Activated naive CD4-positive, alpha-beta T cell treated with anti-CD3 and anti-CD28 coated beads, Interleukin-2, amount 10 ng/mL, durations not matched to agents 5 hours and 36 hours (primary cell): ENCODE results near the gene DNAJC5. TPM values are rescaled to one million over a fixed set of nuclear protein-coding genes. Genes with fewer than 3 reads are reported as not detected.

ENCODE experiments used
- microRNA-seq: library from miRNA; unstranded; fragments of <30 nt; microRNA quantifications from one replicate; pipeline ENCODE4 v1.2.0, GENCODE V29; 2022; ENCODE audit warnings: borderline microRNAs expressed, borderline replicate concordance
- total RNA-seq, 2 experiments: library from RNA; stranded (reverse); gene quantifications; one replicate each; pipeline ENCODE4 v1.2.3, GENCODE V29; 2021

DNAJC5 gene
- 10 to 100 TPM; 48.1 to 51.1 TPM for total RNA-seq

GRCh38 chr20:63894358-63895201, at the start of gene DNAJC5:
Gene DNAJC5 (plus strand): TSS chr20:63895126. CDS start chr20:63928346, 33,220 bp downstream.

GRCh38 chr20:63861365-63861934, 33.5 kb upstream of the DNAJC5 start, which contains the start of gene ABHD16B:
Gene ABHD16B (plus strand): TSS chr20:63861498. CDS start chr20:63861541, 43 bp downstream.

GRCh38 chr20:63864978-63865640, 29.8 kb upstream of the DNAJC5 start, which contains the start of gene TPD52L2:
Gene TPD52L2 (plus strand): TSS chr20:63865270. CDS start chr20:63865366, 96 bp downstream.

GRCh38 chr20:63955827-63956663, 61.1 kb downstream of the DNAJC5 start, which contains the start of gene UCKL1:
Gene UCKL1 (minus strand): TSS chr20:63956416. CDS start chr20:63956372, 44 bp downstream.

GRCh38 chr20:63969838-63970713, 75.2 kb downstream of the DNAJC5 start, which contains the start of gene ZNF512B:
Gene ZNF512B (minus strand): TSS chr20:63969930. CDS start chr20:63967950, 1,980 bp downstream.

GRCh38 chr20:63979557-63980316, 84.8 kb downstream of the DNAJC5 start, which contains the start of gene SAMD10:
Gene SAMD10 (minus strand): TSS chr20:63979642. CDS start chr20:63979467, 175 bp downstream.

GRCh38 chr20:63980806-63981728, 86.1 kb downstream of the DNAJC5 start, which contains the start of gene PRPF6:
Gene PRPF6 (plus strand): TSS chr20:63981132. CDS start chr20:63981246, 114 bp downstream.

Small RNA genes lying within 50 kb of the gene (microRNA-seq; reads per million reads assigned to microRNA genes)
- gene MIR1914 (not detected), gene MIR647 (0.63 reads per million), gene MIR941-1 (not detected), gene MIR941-2 (not detected), gene MIR941-3 (not detected), gene MIR941-4 (not detected), gene MIR941-5 (not detected)

Other genes starting within 250 kb of the DNAJC5 start
- 10 to 100 TPM; 48.9 to 49.7 TPM for gene STMN3, start 241.7 kb upstream of the DNAJC5 start, total RNA-seq
- gene RTEL1, start 236.8 kb upstream of the DNAJC5 start, total RNA-seq = 10 to 100 TPM; 38.1 to 39.2 TPM
- not detected for gene TNFRSF6B, start 198.5 kb upstream of the DNAJC5 start, total RNA-seq
- gene ARFRP1, start 187.2 kb upstream of the DNAJC5 start, total RNA-seq = 10 to 100 TPM; 58.1 to 59.4 TPM
- 10 to 100 TPM; 40.7 to 41.1 TPM for gene ZGPAT, start 187.1 kb upstream of the DNAJC5 start, total RNA-seq
- 100 to 1,000 TPM; 290 to 295 TPM for gene LIME1, start 158.5 kb upstream of the DNAJC5 start, total RNA-seq
- 100 to 1,000 TPM in 1 of 2 experiments, 10 to 100 TPM in 1; 98.4 to 104 TPM for gene SLC2A4RG, start 155.3 kb upstream of the DNAJC5 start, total RNA-seq
- under 1 TPM; 0.05 to 0.10 TPM for gene ZBTB46, start 63.9 kb upstream of the DNAJC5 start, total RNA-seq
- gene ABHD16B, start 33.6 kb upstream of the DNAJC5 start, total RNA-seq = under 1 TPM in 1 of 2 experiments, not detected in 1; 0.13 TPM
- 10 to 100 TPM; 42.7 to 44.8 TPM for gene TPD52L2, start 29.9 kb upstream of the DNAJC5 start, total RNA-seq
- 10 to 100 TPM; 37.3 to 40.1 TPM for gene UCKL1, start 61.3 kb downstream of the DNAJC5 start, total RNA-seq
- 10 to 100 TPM; 23.4 to 24.6 TPM for gene ZNF512B, start 74.8 kb downstream of the DNAJC5 start, total RNA-seq
- gene SAMD10, start 84.5 kb downstream of the DNAJC5 start, total RNA-seq = 10 to 100 TPM; 20.5 to 20.7 TPM
- gene PRPF6, start 86.0 kb downstream of the DNAJC5 start, total RNA-seq = 10 to 100 TPM; 71.1 to 71.3 TPM
- gene C20orf204, start 141.1 kb downstream of the DNAJC5 start, total RNA-seq = 1 to 10 TPM; 2.7 to 3.6 TPM
- under 1 TPM; 0.28 to 0.31 TPM for gene SOX18, start 154.5 kb downstream of the DNAJC5 start, total RNA-seq
- gene TCEA2, start 168.1 kb downstream of the DNAJC5 start, total RNA-seq = 10 to 100 TPM; 65.0 to 69.1 TPM
- 100 to 1,000 TPM; 117 to 124 TPM for gene RGS19, start 184.4 kb downstream of the DNAJC5 start, total RNA-seq
- 1 to 10 TPM; 1.8 to 1.9 TPM for gene OPRL1, start 185.0 kb downstream of the DNAJC5 start, total RNA-seq
- under 1 TPM; 0.31 to 0.45 TPM for gene LKAAEAR1, start 189.3 kb downstream of the DNAJC5 start, total RNA-seq
- gene NPBWR2, start 212.4 kb downstream of the DNAJC5 start, total RNA-seq = not detected